ENCODE results near the gene NR4A1. TPM values are rescaled to one million over a fixed set of nuclear protein-coding genes. Genes with fewer than 3 reads are reported as not detected.

Gene NR4A1
- total RNA-seq, 2 experiments from 2014 or later: 67.0 to 79.2 TPM

- peaks cover 16% of the 10 kb centered on the region for H3K4me1 Mint-ChIP-seq (ENCODE audit: low read depth)
- CTCF ChIA-PET: interaction anchor here (7.2 kb wide), 1 partner anchor 55 kb away, joined by 103 read pairs; no protein-coding TSS in a partner anchor
- no peaks in the 10 kb centered on the region for H3K9me3 Mint-ChIP-seq
- Histone ChIP-seq H3K4me1 (ENCODE audit: insufficient read depth, low read length) (peaks cover 18% of the 10 kb centered on the region), H3K27me3 (ENCODE audit: control insufficient read depth in 1 of 2, insufficient read depth in 2 of 2, low read length in 2 of 2) (no peaks in the 10 kb centered on the region), H3K9me3 (ENCODE audit: control insufficient read depth in 1 of 2, insufficient read depth in 1 of 2, low read length in 2 of 2) (no peaks in the 10 kb centered on the region), H3K27ac (ENCODE audit: low read depth in 1 of 2, low read length in 2 of 2) (no peak overlapping the region), H3K4me3 (ENCODE audit: low read length) (no peak overlapping the region), H3K36me3 (ENCODE audit: insufficient read depth, low read length) (peaks cover 30% of the 10 kb centered on the region)
- ATAC-seq (ENCODE audit: poor library complexity) (no peak), DNase-seq (no peak)
- POLR2A ChIA-PET: interaction anchor here (0.6 to 3.3 kb wide), 3 partner anchors 55 to 138 kb away, joined by 3 to 23 read pairs (median 3); no protein-coding TSS in a partner anchor
- H3K27me3 Mint-ChIP-seq: no peaks in the 10 kb centered on the region
- intact Hi-C loops (cut with DNase I, micrococcal nuclease): no loop called here
- H3K27ac Mint-ChIP-seq: no peak overlapping the region
- H3K4me3 Mint-ChIP-seq: no peak overlapping the region
- TF ChIP-seq, protein P1, sequence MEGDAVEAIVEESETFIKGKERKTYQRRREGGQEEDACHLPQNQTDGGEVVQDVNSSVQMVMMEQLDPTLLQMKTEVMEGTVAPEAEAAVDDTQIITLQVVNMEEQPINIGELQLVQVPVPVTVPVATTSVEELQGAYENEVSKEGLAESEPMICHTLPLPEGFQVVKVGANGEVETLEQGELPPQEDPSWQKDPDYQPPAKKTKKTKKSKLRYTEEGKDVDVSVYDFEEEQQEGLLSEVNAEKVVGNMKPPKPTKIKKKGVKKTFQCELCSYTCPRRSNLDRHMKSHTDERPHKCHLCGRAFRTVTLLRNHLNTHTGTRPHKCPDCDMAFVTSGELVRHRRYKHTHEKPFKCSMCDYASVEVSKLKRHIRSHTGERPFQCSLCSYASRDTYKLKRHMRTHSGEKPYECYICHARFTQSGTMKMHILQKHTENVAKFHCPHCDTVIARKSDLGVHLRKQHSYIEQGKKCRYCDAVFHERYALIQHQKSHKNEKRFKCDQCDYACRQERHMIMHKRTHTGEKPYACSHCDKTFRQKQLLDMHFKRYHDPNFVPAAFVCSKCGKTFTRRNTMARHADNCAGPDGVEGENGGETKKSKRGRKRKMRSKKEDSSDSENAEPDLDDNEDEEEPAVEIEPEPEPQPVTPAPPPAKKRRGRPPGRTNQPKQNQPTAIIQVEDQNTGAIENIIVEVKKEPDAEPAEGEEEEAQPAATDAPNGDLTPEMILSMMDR (IDR thresholded peaks at IDR 0.05): no peak
- peaks cover 34% of the 10 kb centered on the region for H3K36me3 Mint-ChIP-seq (ENCODE audit: low read depth)
Observed at GRCh38 chr12:52080403-52081251, 29.4 kb downstream of the NR4A1 start.

GRCh38 chr12:52081263-52081733 lies 30.1 kb downstream of the NR4A1 start:
- Mint-ChIP-seq H3K4me3 (no peak overlapping the region), H3K27ac (peak overlapping the region; percentile 45), H3K4me1 (ENCODE audit: low read depth) (peaks cover 16% of the 10 kb centered on the region), H3K9me3 (no peaks in the 10 kb centered on the region), H3K27me3 (no peaks in the 10 kb centered on the region), H3K36me3 (ENCODE audit: low read depth) (peaks cover 29% of the 10 kb centered on the region)
- intact Hi-C loops (cut with DNase I, micrococcal nuclease): no loop called here
- H3K9me3 ChIP-seq (ENCODE audit: control insufficient read depth in 1 of 2, insufficient read depth in 1 of 2, low read length in 2 of 2): no peaks in the 10 kb centered on the region
- peak in 5 of 14 experiments; percentile 7 to 49 (median 17) for DNase-seq
- no peak overlapping the region for H3K4me3 ChIP-seq (ENCODE audit: low read length)
- H3K36me3 ChIP-seq (ENCODE audit: insufficient read depth, low read length): peaks cover 26% of the 10 kb centered on the region
- ATAC-seq (ENCODE audit: poor library complexity): peak; percentile 76
- H3K27me3 ChIP-seq (ENCODE audit: control insufficient read depth in 1 of 2, insufficient read depth in 2 of 2, low read length in 2 of 2): no peaks in the 10 kb centered on the region
- H3K27ac ChIP-seq (ENCODE audit: low read depth in 1 of 2, low read length in 2 of 2): no peak overlapping the region
- ChIA-PET CTCF (interaction anchor here (7.2 kb wide), 1 partner anchor 56 kb away, joined by 103 read pairs; no protein-coding TSS in a partner anchor), POLR2A (interaction anchor here (1.5 to 3.3 kb wide), 2 partner anchors 56 to 58 kb away, joined by 3 to 23 read pairs; no protein-coding TSS in a partner anchor)
- peaks cover 18% of the 10 kb centered on the region for H3K4me1 ChIP-seq (ENCODE audit: insufficient read depth, low read length)
- TF ChIP-seq, protein P1 (IDR thresholded peaks at IDR 0.05): no peak

DNA sequence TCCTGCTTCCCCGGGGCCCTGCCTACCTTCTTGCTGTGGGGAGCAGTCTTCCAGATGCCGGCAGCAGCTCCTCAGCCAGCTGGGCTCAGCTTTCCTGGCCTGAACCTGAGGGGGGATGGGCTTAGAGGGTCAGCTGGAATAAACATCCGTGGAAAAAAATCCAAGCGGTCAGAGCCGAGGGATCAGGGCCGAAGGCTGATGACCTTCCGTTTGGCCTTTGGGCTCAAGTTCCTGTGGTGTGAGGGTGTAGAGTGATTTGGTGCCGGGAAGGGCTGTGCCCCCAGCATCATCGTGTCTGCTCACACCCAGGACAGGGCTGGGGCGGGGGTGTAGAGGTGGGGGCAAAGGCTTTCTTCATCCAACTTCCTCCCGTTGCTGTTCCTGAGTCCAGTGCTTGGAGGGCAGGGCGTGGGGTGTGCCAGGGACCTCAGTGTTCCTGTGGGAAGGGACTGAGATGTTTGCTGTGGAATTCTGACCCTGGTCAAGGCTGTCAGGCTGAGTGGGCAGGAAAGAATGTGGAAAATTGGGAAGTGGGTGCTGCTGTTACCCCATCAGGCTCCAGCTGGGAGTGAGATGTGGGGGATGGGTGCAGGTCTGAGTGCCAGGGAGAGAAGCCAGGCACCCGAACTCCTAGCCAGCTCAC lies 30.9 kb downstream of the NR4A1 start:
- H3K4me1 Mint-ChIP-seq (ENCODE audit: low read depth): peaks cover 16% of the 10 kb centered on the region
- H3K27ac Mint-ChIP-seq: peak overlapping the region; percentile 45
- Histone ChIP-seq H3K36me3 (ENCODE audit: insufficient read depth, low read length) (peaks cover 17% of the 10 kb centered on the region), H3K27ac (ENCODE audit: low read depth in 1 of 2, low read length in 2 of 2) (no peak overlapping the region), H3K4me3 (ENCODE audit: low read length) (no peak overlapping the region), H3K27me3 (ENCODE audit: control insufficient read depth in 1 of 2, insufficient read depth in 2 of 2, low read length in 2 of 2) (no peaks in the 10 kb centered on the region), H3K4me1 (ENCODE audit: insufficient read depth, low read length) (peaks cover 18% of the 10 kb centered on the region), H3K9me3 (ENCODE audit: control insufficient read depth in 1 of 2, insufficient read depth in 1 of 2, low read length in 2 of 2) (no peaks in the 10 kb centered on the region)
- H3K9me3 Mint-ChIP-seq: no peaks in the 10 kb centered on the region
- no peak for DNase-seq
- no peaks in the 10 kb centered on the region for H3K27me3 Mint-ChIP-seq
- intact Hi-C loops (cut with DNase I, micrococcal nuclease): no loop called here
- CTCF ChIA-PET: interaction anchor here (1.2 to 7.2 kb wide), 3 partner anchors 31 to 57 kb away, joined by 6 to 103 read pairs (median 7); partner anchors contain the start of gene NR4A1
- peaks cover 20% of the 10 kb centered on the region for H3K36me3 Mint-ChIP-seq (ENCODE audit: low read depth)
- TF ChIP-seq, protein P1 (IDR thresholded peaks at IDR 0.05): no peak
- ATAC-seq (ENCODE audit: poor library complexity): no peak
- POLR2A ChIA-PET: interaction anchor here (1.5 to 3.3 kb wide), 2 partner anchors 57 to 59 kb away, joined by 3 to 23 read pairs; no protein-coding TSS in a partner anchor
- no peak overlapping the region for H3K4me3 Mint-ChIP-seq

All from CD4-positive, alpha-beta T cell (primary cell).